GM12801 (cell line): ENCODE data around the gene TTLL8.

Experiments used
- TF ChIP-seq, protein P1 (sequence below): IDR thresholded peaks from one replicate; pipeline ENCODE4 v1.5.1; 2011; ENCODE audit warnings: control low read depth; ENCODE audit not compliant: insufficient read length; ENCODE audit errors: extremely low read depth

The TTLL8 gene

GRCh38 chr22:50001388-50002231 is 56.5 kb downstream of the TTLL8 start:
- TF ChIP-seq, protein P1, sequence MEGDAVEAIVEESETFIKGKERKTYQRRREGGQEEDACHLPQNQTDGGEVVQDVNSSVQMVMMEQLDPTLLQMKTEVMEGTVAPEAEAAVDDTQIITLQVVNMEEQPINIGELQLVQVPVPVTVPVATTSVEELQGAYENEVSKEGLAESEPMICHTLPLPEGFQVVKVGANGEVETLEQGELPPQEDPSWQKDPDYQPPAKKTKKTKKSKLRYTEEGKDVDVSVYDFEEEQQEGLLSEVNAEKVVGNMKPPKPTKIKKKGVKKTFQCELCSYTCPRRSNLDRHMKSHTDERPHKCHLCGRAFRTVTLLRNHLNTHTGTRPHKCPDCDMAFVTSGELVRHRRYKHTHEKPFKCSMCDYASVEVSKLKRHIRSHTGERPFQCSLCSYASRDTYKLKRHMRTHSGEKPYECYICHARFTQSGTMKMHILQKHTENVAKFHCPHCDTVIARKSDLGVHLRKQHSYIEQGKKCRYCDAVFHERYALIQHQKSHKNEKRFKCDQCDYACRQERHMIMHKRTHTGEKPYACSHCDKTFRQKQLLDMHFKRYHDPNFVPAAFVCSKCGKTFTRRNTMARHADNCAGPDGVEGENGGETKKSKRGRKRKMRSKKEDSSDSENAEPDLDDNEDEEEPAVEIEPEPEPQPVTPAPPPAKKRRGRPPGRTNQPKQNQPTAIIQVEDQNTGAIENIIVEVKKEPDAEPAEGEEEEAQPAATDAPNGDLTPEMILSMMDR, result no peak

GRCh38 chr22:50000587-50001387 is 57.3 kb downstream of the TTLL8 start:
- TF ChIP-seq, protein P1, result no peak

GRCh38 chr22:49999946-50000586 is 58.0 kb downstream of the TTLL8 start:
- TF ChIP-seq, protein P1, result no peak

DNA sequence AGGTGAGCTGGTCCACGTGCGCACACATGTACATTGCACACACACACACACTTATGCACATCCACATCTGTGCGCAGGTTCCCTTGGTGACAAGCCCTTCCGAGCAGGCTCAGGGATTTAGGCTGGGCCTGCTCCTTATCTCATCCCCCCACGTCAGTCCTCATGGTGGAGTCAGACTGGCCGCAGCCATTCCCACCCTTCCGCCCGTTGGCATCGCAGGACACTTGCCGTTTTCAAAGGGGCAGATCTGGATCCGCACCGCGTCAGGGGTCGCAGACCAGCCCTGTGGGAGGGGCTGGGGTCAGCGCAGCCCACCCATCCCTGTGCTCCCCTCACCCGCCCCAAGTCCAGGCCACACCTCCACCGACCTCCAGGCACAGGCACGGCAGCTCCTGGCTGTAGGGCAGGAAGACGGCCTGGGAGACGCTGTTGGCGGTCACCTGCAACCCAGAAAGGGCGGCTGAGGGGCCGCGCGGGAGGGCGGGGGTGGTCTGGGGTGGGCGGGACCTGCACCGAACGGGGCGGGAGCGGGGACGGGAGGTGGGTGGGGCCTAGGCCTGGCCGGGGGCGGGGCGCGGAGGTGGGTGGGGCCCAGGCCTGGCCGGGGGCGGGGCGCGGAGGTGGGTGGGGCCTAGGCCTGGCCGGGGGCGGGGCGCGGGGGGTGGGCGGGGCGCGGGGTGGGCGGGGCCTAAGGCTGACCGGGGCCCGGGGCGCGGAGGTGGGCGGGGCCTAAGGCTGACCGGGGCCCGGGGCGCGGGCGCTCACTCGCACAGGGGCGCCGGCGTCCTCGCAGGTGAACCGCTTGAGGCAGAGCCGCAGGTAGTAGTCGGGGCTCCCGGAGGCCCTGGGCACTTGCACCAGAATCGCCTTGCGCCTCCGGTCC is 58.8 kb downstream of the TTLL8 start:
- TF ChIP-seq, protein P1, result no peak

DNA sequence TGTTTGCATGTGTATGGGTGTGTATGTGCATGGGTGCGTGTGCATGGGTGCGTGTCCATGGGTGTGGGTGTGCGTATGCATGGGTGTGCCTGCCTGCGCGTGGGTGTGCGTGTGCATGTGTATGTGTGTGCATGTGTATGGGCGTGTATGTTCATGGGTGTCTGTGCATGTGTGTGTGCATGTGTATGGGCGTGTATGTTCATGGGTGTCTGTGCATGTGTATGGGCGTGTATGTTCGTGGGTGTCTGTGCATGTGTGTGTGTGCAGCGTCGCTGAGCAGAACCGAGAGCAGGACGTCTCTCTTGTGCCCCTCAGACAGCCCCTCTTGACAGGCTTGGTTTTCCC is 59.4 kb downstream of the TTLL8 start:
- TF ChIP-seq, protein P1, result no peak

- TF ChIP-seq, protein P1, result no peak
Observed at GRCh38 chr22:49997932-49998717, 60.0 kb downstream of the TTLL8 start.
